OCI-LY1 (cell line): Measurements from ENCODE around the gene EPAS1.

Experiments used
- EZH2 ChIP-seq: fragments of 200-600 bp; sonication (generic), shearing (Covaris generic); IDR thresholded peaks from 2 replicates; pipeline ENCODE4 v1.8.0; 2017; ENCODE audit warnings: borderline replicate concordance, mixed run types, mild to moderate bottlenecking, antibody characterized with exemption, low read length, moderate library complexity, mixed read lengths
- TF ChIP-seq, protein P1 (sequence below): fragments of 200-600 bp; sonication (generic), shearing (Covaris generic); IDR thresholded peaks from 2 replicates; pipeline ENCODE4 v1.5.1; 2017; ENCODE audit warnings: mild to moderate bottlenecking, antibody characterized with exemption, low read length, moderate library complexity, mixed read lengths

GRCh38 chr2:46336283-46336959 is 39.2 kb downstream of the EPAS1 start:
- TF ChIP-seq, protein P1, sequence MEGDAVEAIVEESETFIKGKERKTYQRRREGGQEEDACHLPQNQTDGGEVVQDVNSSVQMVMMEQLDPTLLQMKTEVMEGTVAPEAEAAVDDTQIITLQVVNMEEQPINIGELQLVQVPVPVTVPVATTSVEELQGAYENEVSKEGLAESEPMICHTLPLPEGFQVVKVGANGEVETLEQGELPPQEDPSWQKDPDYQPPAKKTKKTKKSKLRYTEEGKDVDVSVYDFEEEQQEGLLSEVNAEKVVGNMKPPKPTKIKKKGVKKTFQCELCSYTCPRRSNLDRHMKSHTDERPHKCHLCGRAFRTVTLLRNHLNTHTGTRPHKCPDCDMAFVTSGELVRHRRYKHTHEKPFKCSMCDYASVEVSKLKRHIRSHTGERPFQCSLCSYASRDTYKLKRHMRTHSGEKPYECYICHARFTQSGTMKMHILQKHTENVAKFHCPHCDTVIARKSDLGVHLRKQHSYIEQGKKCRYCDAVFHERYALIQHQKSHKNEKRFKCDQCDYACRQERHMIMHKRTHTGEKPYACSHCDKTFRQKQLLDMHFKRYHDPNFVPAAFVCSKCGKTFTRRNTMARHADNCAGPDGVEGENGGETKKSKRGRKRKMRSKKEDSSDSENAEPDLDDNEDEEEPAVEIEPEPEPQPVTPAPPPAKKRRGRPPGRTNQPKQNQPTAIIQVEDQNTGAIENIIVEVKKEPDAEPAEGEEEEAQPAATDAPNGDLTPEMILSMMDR: no peak
- TF ChIP-seq EZH2: no peak
